CD4-positive, alpha-beta T cell (primary cell): ENCODE results near the gene LRRTM4. TPM values are rescaled to one million over a fixed set of nuclear protein-coding genes. Genes with fewer than 3 reads are reported as not detected.

Experiments used
- ATAC-seq: fragments of 200-7000 bp; cut with Tn5 transposase; one replicate; pipeline ENCODE4 v1.10.0; 2022; ENCODE audit warnings: mild to moderate bottlenecking; ENCODE audit not compliant: poor library complexity
- CTCF ChIA-PET: fragments of 350-600 bp; sonication (Branson Sonifier 250); formaldehyde crosslinking; loops from one replicate; lab custom pipeline; 2021; ENCODE audit warnings: antibody characterized with exemption, inconsistent platforms; lab: Charles Lee
- POLR2A ChIA-PET: fragments of 350-600 bp; sonication (Branson Sonifier 250); formaldehyde crosslinking; loops from one replicate; lab custom pipeline; 2021; ENCODE audit warnings: antibody characterized with exemption, inconsistent platforms; lab: Charles Lee
- DNase-seq, 14 experiments: peaks; one replicate each; pipeline ENCODE4 v3.0.0-alpha.2; 2013 to 2020; ENCODE audit warnings: mixed read lengths in 2 of 14
- H3K27ac ChIP-seq, 2 donors: one replicate each; pipeline versions ENCODE4 v1.5.1 to v1.7.0; 2013; ENCODE audit warnings: low read length in 2 of 2, low read depth in 1 of 2, mild to moderate bottlenecking in 1 of 2
- H3K27me3 ChIP-seq, 2 experiments: 1 replicate in 1 of 2; 2 replicates in 1 of 2; pipeline versions ENCODE4 v1.6.1 to v1.7.0; 2013; ENCODE audit warnings: low read length in 2 of 2, control low read depth in 1 of 2, mild to moderate bottlenecking in 1 of 2, moderate library complexity in 1 of 2; ENCODE audit not compliant: insufficient read depth in 2 of 2, control insufficient read depth in 1 of 2
- H3K36me3 ChIP-seq: one replicate; pipeline ENCODE4 v1.6.1; 2013; ENCODE audit warnings: low read length, control low read depth; ENCODE audit not compliant: insufficient read depth
- H3K4me1 ChIP-seq: one replicate; pipeline ENCODE4 v1.6.1; 2013; ENCODE audit warnings: low read length, control low read depth; ENCODE audit not compliant: insufficient read depth
- H3K4me3 ChIP-seq: one replicate; pipeline ENCODE4 v1.5.1; 2013; ENCODE audit warnings: mild to moderate bottlenecking, low read length, moderate library complexity
- H3K9me3 ChIP-seq, 2 experiments: 1 replicate in 1 of 2; 2 replicates in 1 of 2; pipeline versions ENCODE4 v1.6.1 to v1.7.0; 2013; ENCODE audit warnings: low read length in 2 of 2, mild to moderate bottlenecking in 2 of 2, control low read depth in 1 of 2, moderate library complexity in 1 of 2; ENCODE audit not compliant: control insufficient read depth in 1 of 2, insufficient read depth in 1 of 2
- H3K27ac Mint-ChIP-seq: one replicate; pipeline ENCODE4 v1.8.0; 2020; ENCODE audit warnings: mixed read lengths
- H3K27me3 Mint-ChIP-seq: one replicate; pipeline ENCODE4 v1.8.0; 2021; ENCODE audit warnings: mixed read lengths
- H3K36me3 Mint-ChIP-seq: one replicate; pipeline ENCODE4 v1.8.0; 2021; ENCODE audit warnings: low read depth, mixed read lengths
- H3K4me1 Mint-ChIP-seq: one replicate; pipeline ENCODE4 v1.8.0; 2021; ENCODE audit warnings: low read depth, mixed read lengths
- H3K4me3 Mint-ChIP-seq: one replicate; pipeline ENCODE4 v1.8.0; 2020; ENCODE audit warnings: mild to moderate bottlenecking, mixed read lengths
- H3K9me3 Mint-ChIP-seq: one replicate; pipeline ENCODE4 v1.8.0; 2020; ENCODE audit warnings: mixed read lengths
- intact Hi-C, 2 experiments: fragments of 100-400 bp; cut with DNase I in 1 of 2; cut with micrococcal nuclease in 1 of 2; formaldehyde crosslinking; loops; one replicate each; pipeline versions ENCODE4 v1.15.1 to v1.9.0; 2023 to 2025; cut with DNase I, micrococcal nuclease
- total RNA-seq, 174 experiments: library from RNA in 2 of 174; stranded (reverse) in 2 of 174; gene quantifications; one replicate each; pipeline ENCODE4 v1.2.3 and lab custom pipeline; 2021 to 2026
- TF ChIP-seq, protein P1 (sequence below): fragments of 200-600 bp; IDR thresholded peaks from one replicate; pipeline ENCODE4 v1.8.0; 2022; ENCODE audit warnings: antibody characterized with exemption, mild to moderate bottlenecking

LRRTM4 gene
- total RNA-seq, 2 experiments from 2014 or later = not detected

DNA sequence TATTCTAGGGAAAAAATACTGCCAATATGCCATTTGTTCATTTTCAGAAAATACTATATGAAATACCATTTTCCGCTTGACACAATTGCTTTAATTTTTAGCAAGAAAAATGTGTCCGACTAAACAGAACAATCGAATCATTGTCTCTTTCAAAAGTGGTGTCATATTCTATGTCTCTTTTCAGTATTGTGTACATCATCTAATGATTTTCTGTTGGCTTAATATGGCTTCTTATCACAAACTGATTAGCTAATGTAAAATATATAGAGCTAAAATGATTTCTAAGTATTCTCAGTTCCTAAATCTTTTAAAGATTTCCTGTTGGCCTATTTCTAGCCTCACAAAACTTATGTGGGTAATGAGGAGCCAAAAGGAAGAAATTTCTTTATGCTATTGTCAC lies 436.6 kb downstream of the LRRTM4 start:
- no peak overlapping the region for H3K27ac Mint-ChIP-seq
- TF ChIP-seq, protein P1, sequence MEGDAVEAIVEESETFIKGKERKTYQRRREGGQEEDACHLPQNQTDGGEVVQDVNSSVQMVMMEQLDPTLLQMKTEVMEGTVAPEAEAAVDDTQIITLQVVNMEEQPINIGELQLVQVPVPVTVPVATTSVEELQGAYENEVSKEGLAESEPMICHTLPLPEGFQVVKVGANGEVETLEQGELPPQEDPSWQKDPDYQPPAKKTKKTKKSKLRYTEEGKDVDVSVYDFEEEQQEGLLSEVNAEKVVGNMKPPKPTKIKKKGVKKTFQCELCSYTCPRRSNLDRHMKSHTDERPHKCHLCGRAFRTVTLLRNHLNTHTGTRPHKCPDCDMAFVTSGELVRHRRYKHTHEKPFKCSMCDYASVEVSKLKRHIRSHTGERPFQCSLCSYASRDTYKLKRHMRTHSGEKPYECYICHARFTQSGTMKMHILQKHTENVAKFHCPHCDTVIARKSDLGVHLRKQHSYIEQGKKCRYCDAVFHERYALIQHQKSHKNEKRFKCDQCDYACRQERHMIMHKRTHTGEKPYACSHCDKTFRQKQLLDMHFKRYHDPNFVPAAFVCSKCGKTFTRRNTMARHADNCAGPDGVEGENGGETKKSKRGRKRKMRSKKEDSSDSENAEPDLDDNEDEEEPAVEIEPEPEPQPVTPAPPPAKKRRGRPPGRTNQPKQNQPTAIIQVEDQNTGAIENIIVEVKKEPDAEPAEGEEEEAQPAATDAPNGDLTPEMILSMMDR = no peak
- Histone ChIP-seq H3K36me3 (no peaks in the 10 kb centered on the region), H3K9me3 (peaks cover 0 to 11% of the 10 kb centered on the region in 2 experiments), H3K27me3 (no peaks in the 10 kb centered on the region), H3K27ac (no peak overlapping the region), H3K4me3 (no peak overlapping the region), H3K4me1 (no peaks in the 10 kb centered on the region)
- peaks cover 3% of the 10 kb centered on the region for H3K9me3 Mint-ChIP-seq
- H3K27me3 Mint-ChIP-seq = no peaks in the 10 kb centered on the region
- ChIA-PET CTCF (no interaction called here), POLR2A (no interaction called here)
- intact Hi-C loops = no loop called here
- DNase-seq = no peak
- H3K4me3 Mint-ChIP-seq = no peak overlapping the region
- H3K36me3 Mint-ChIP-seq = no peaks in the 10 kb centered on the region
- H3K4me1 Mint-ChIP-seq = no peaks in the 10 kb centered on the region
- no peak for ATAC-seq

DNA sequence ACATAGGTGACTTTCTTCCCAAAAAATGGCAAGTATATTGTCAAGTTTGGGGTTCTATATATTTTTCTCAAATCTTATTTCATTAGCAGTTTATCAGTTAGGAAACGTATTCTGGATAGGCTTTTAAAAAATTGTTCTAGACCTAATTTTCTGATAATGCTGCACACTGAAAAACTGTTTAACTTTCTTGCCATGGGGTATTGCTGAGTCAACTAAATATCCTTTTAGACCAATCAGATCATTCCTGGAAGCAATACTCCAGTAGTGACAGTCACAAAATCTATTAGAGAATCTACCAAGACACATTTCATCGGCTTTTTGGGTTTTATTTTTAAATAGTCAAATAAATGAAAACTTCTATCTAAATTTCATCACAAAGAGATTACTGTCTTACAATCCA lies 440.6 kb downstream of the LRRTM4 start:
- Mint-ChIP-seq H3K9me3 (peaks cover 6% of the 10 kb centered on the region), H3K27me3 (no peaks in the 10 kb centered on the region), H3K4me1 (no peaks in the 10 kb centered on the region), H3K27ac (no peak overlapping the region), H3K36me3 (no peaks in the 10 kb centered on the region), H3K4me3 (no peak overlapping the region)
- TF ChIP-seq, protein P1 = no peak
- Histone ChIP-seq H3K27me3 (no peaks in the 10 kb centered on the region), H3K4me3 (no peak overlapping the region), H3K4me1 (no peaks in the 10 kb centered on the region), H3K36me3 (no peaks in the 10 kb centered on the region), H3K27ac (no peak overlapping the region), H3K9me3 (peaks cover 0 to 9% of the 10 kb centered on the region in 2 experiments)
- intact Hi-C loops = no loop called here
- ChIA-PET CTCF (no interaction called here), POLR2A (no interaction called here)
- no peak for DNase-seq
- no peak for ATAC-seq

DNA sequence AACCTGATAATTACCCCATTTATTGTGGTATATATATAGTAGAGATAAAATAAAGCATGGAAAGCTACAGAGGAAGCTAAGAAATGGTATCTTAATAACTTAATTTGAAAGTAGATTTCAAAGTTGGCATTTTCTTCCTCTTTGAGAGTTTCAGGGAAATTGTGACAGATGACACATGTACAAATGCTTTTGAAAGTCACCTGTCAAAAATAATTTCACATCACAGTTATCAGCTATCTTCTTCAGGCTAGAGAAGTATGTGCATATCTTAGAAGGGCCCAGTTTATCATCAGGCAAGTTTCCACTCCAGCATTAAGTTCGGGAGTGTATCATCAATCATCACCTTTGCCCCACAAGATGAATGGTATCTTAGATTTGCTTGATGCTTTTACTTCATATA lies 457.9 kb downstream of the LRRTM4 start:
- H3K4me3 ChIP-seq = no peak overlapping the region
- H3K4me1 ChIP-seq = no peaks in the 10 kb centered on the region
- Mint-ChIP-seq H3K27me3 (no peaks in the 10 kb centered on the region), H3K4me1 (no peaks in the 10 kb centered on the region), H3K9me3 (peaks cover 8% of the 10 kb centered on the region), H3K4me3 (no peak overlapping the region), H3K27ac (no peak overlapping the region), H3K36me3 (no peaks in the 10 kb centered on the region)
- peaks cover 0 to 5% of the 10 kb centered on the region in 2 experiments for H3K9me3 ChIP-seq
- no peak overlapping the region for H3K27ac ChIP-seq
- POLR2A ChIA-PET = no interaction called here
- no peaks in the 10 kb centered on the region for H3K36me3 ChIP-seq
- ATAC-seq (no peak), DNase-seq (no peak)
- TF ChIP-seq, protein P1 = no peak
- intact Hi-C loops = no loop called here
- CTCF ChIA-PET = no interaction called here
- no peaks in the 10 kb centered on the region for H3K27me3 ChIP-seq
